Sigmoid colon (tissue), 4 donors: Measurements from ENCODE around the gene BBOF1.

Experiments
- CTCF ChIP-seq, 4 experiments: fragments of 450-650 bp in 3 of 4; fragments of 200-600 bp in 1 of 4; IDR thresholded peaks; one replicate each; pipeline ENCODE4 v1.5.1; 2016 to 2019; ENCODE audit warnings: antibody characterized with exemption in 4 of 4, mild to moderate bottlenecking in 3 of 4, moderate library complexity in 2 of 4
- EP300 ChIP-seq, 4 donors: sonication (generic); formaldehyde crosslinking; IDR thresholded peaks; one replicate each; pipeline ENCODE4 v1.6.1; 2017; ENCODE audit warnings: antibody characterized with exemption in 4 of 4
- POLR2A ChIP-seq, 2 donors: fragments of 450-650 bp; IDR thresholded peaks; one replicate each; pipeline ENCODE4 v1.6.1; 2016; ENCODE audit warnings: antibody characterized with exemption in 2 of 2, mild to moderate bottlenecking in 2 of 2, moderate library complexity in 2 of 2

- no peak for TF ChIP-seq CTCF (IDR thresholded peaks at IDR 0.05)
- no peak for TF ChIP-seq EP300 (IDR thresholded peaks at IDR 0.05)
- TF ChIP-seq POLR2A (IDR thresholded peaks at IDR 0.05), result no peak
Measured at GRCh38 chr14:73996731-73997107, 22.4 kb upstream of the BBOF1 start.
